ENCODE results near the gene KLC1.

- no peak for TF ChIP-seq CTCF (IDR thresholded peaks at IDR 0.05)
- TF ChIP-seq EZH2 (IDR thresholded peaks at IDR 0.05; ENCODE audit: borderline replicate concordance, insufficient read depth, low read depth, low read length, poor library complexity, severe bottlenecking): no peak
These were observed 98.4 kb downstream of the KLC1 start for GRCh38 chr14:103727313-103727980.

All from B cell (primary cell).